ENCODE measurements around the gene CLDN24. TPM values are rescaled to one million over a fixed set of nuclear protein-coding genes. Genes with fewer than 3 reads are reported as not detected.

The CLDN24 gene
- total RNA-seq, 1 donor from 2014 or later: not detected

- no peak overlapping the region for H3K4me3 Mint-ChIP-seq
- no peak overlapping the region for H3K27ac Mint-ChIP-seq
- no peaks in the 10 kb centered on the region for H3K4me1 Mint-ChIP-seq
- no peaks in the 10 kb centered on the region for H3K9me3 Mint-ChIP-seq
- H3K36me3 Mint-ChIP-seq: no peaks in the 10 kb centered on the region
- H3K27me3 Mint-ChIP-seq (ENCODE audit: low read depth): peaks cover 7% of the 10 kb centered on the region
- no peak for DNase-seq (ENCODE audit: low spot score in 2 of 2, unreplicated experiment in 2 of 2)
- TF ChIP-seq CTCF (IDR thresholded peaks at IDR 0.05; ENCODE audit: unreplicated experiment): no peak
Observed at GRCh38 chr4:183337833-183338232, 15.6 kb upstream of the CLDN24 start.

GRCh38 chr4:183337349-183337748 is 15.1 kb upstream of the CLDN24 start:
- Mint-ChIP-seq H3K4me1 (no peaks in the 10 kb centered on the region), H3K9me3 (no peaks in the 10 kb centered on the region), H3K36me3 (no peaks in the 10 kb centered on the region), H3K27me3 (ENCODE audit: low read depth) (peaks cover 9% of the 10 kb centered on the region), H3K4me3 (no peak overlapping the region), H3K27ac (no peak overlapping the region)
- no peak for DNase-seq (ENCODE audit: low spot score in 2 of 2, unreplicated experiment in 2 of 2)
- TF ChIP-seq CTCF (IDR thresholded peaks at IDR 0.05; ENCODE audit: unreplicated experiment): no peak

GRCh38 chr4:183335369-183335940 is 13.2 kb upstream of the CLDN24 start:
- Mint-ChIP-seq H3K27ac (no peak overlapping the region), H3K4me1 (no peaks in the 10 kb centered on the region), H3K4me3 (no peak overlapping the region), H3K9me3 (no peaks in the 10 kb centered on the region), H3K27me3 (ENCODE audit: low read depth) (peaks cover 11% of the 10 kb centered on the region), H3K36me3 (no peaks in the 10 kb centered on the region)
- no peak for DNase-seq (ENCODE audit: low spot score in 2 of 2, unreplicated experiment in 2 of 2)
- TF ChIP-seq CTCF (IDR thresholded peaks at IDR 0.05; ENCODE audit: unreplicated experiment): no peak

- Mint-ChIP-seq H3K36me3 (no peaks in the 10 kb centered on the region), H3K9me3 (peaks cover 6% of the 10 kb centered on the region), H3K4me1 (peaks cover 2% of the 10 kb centered on the region), H3K27ac (no peak overlapping the region), H3K4me3 (no peak overlapping the region), H3K27me3 (ENCODE audit: low read depth) (peaks cover 9% of the 10 kb centered on the region)
- no peak for DNase-seq (ENCODE audit: low spot score in 2 of 2, unreplicated experiment in 2 of 2)
- TF ChIP-seq CTCF (IDR thresholded peaks at IDR 0.05; ENCODE audit: unreplicated experiment): no peak
Observed at GRCh38 chr4:183333983-183334382, 11.8 kb upstream of the CLDN24 start.

GRCh38 chr4:183333202-183333601 is 11.0 kb upstream of the CLDN24 start:
- no peak for TF ChIP-seq CTCF (IDR thresholded peaks at IDR 0.05; ENCODE audit: unreplicated experiment)
- peaks cover 9% of the 10 kb centered on the region for H3K27me3 Mint-ChIP-seq (ENCODE audit: low read depth)
- H3K9me3 Mint-ChIP-seq: peaks cover 7% of the 10 kb centered on the region
- H3K36me3 Mint-ChIP-seq: no peaks in the 10 kb centered on the region
- H3K4me1 Mint-ChIP-seq: peaks cover 7% of the 10 kb centered on the region
- no peak overlapping the region for H3K27ac Mint-ChIP-seq
- DNase-seq (ENCODE audit: low spot score in 2 of 2, unreplicated experiment in 2 of 2): no peak
- H3K4me3 Mint-ChIP-seq: no peak overlapping the region

- DNase-seq (ENCODE audit: low spot score in 2 of 2, unreplicated experiment in 2 of 2): no peak
- Mint-ChIP-seq H3K4me1 (peaks cover 7% of the 10 kb centered on the region), H3K4me3 (no peak overlapping the region), H3K36me3 (no peaks in the 10 kb centered on the region), H3K9me3 (peaks cover 7% of the 10 kb centered on the region), H3K27ac (no peak overlapping the region), H3K27me3 (ENCODE audit: low read depth) (peaks cover 9% of the 10 kb centered on the region)
- TF ChIP-seq CTCF (IDR thresholded peaks at IDR 0.05; ENCODE audit: unreplicated experiment): no peak
Observed at GRCh38 chr4:183332447-183332846, 10.2 kb upstream of the CLDN24 start.

Data from mesothelial cell of epicardium (in vitro differentiated cells).